ENCODE results near the gene GABRB1. TPM values are rescaled to one million over a fixed set of nuclear protein-coding genes. Genes with fewer than 3 reads are reported as not detected.

GABRB1 gene
- total and polyA plus RNA-seq, 2 donors (not counting 1 experiment from before 2014, with no cell fraction given): 0.05 to 0.17 TPM

- peak in 1 of 2 donors; percentile 53 for DNase-seq (ENCODE audit: low read depth in 2 of 2)
- Histone ChIP-seq H3K36me3 (ENCODE audit: control insufficient read depth, insufficient read depth, low read length) (no peaks in the 10 kb centered on the region), H3K4me1 (ENCODE audit: control insufficient read depth, extremely low read depth, insufficient read depth, low read length) (no peaks in the 10 kb centered on the region), H2AFZ (ENCODE audit: low read length) (no peak overlapping the region), H3K4me2 (ENCODE audit: extremely low read depth, insufficient read depth, low read length) (no peak overlapping the region), H3K4me3 (replicated peaks in 1 of 4; ENCODE audit: control extremely low read depth in 1 of 4, insufficient read depth in 1 of 4, low read depth in 3 of 4, low read length in 4 of 4) (no peak overlapping the region), H3K9me3 (ENCODE audit: control insufficient read depth, insufficient read depth, low read depth, low read length) (no peaks in the 10 kb centered on the region), H3K27ac (ENCODE audit: insufficient read depth, low read length) (no peak overlapping the region), H3K79me2 (ENCODE audit: control insufficient read depth, insufficient read depth, low read length) (no peaks in the 10 kb centered on the region), H4K20me1 (ENCODE audit: control insufficient read depth, extremely low read depth, insufficient read depth, low read length) (no peaks in the 10 kb centered on the region), H3K27me3 (ENCODE audit: control insufficient read depth, insufficient read depth, low read length) (no peaks in the 10 kb centered on the region), H3K9ac (ENCODE audit: insufficient read depth, low read length) (no peak overlapping the region)
- TF ChIP-seq CTCF (conservative IDR thresholded peaks at IDR 0.05 in 1 of 2, IDR thresholded peaks at IDR 0.05 in 1 of 2; ENCODE audit: low read depth in 1 of 2, low read length in 2 of 2) (no peak), EZH2 (IDR thresholded peaks at IDR 0.05; ENCODE audit: low read length, missing control alignments) (no peak)
These were observed 243.5 kb downstream of the GABRB1 start for GRCh38 chr4:47274901-47275300.

GRCh38 chr4:47275595-47275994 is 244.2 kb downstream of the GABRB1 start:
- H3K4me1 ChIP-seq (ENCODE audit: control insufficient read depth, extremely low read depth, insufficient read depth, low read length): no peaks in the 10 kb centered on the region
- H3K9ac ChIP-seq (ENCODE audit: insufficient read depth, low read length): no peak overlapping the region
- H4K20me1 ChIP-seq (ENCODE audit: control insufficient read depth, extremely low read depth, insufficient read depth, low read length): no peaks in the 10 kb centered on the region
- H3K4me3 ChIP-seq (replicated peaks in 1 of 4; ENCODE audit: control extremely low read depth in 1 of 4, insufficient read depth in 1 of 4, low read depth in 3 of 4, low read length in 4 of 4): no peak overlapping the region
- DNase-seq (ENCODE audit: low read depth in 2 of 2): no peak
- H2AFZ ChIP-seq (ENCODE audit: low read length): no peak overlapping the region
- no peaks in the 10 kb centered on the region for H3K36me3 ChIP-seq (ENCODE audit: control insufficient read depth, insufficient read depth, low read length)
- TF ChIP-seq EZH2 (IDR thresholded peaks at IDR 0.05; ENCODE audit: low read length, missing control alignments): no peak
- no peaks in the 10 kb centered on the region for H3K79me2 ChIP-seq (ENCODE audit: control insufficient read depth, insufficient read depth, low read length)
- no peak overlapping the region for H3K4me2 ChIP-seq (ENCODE audit: extremely low read depth, insufficient read depth, low read length)
- no peaks in the 10 kb centered on the region for H3K9me3 ChIP-seq (ENCODE audit: control insufficient read depth, insufficient read depth, low read depth, low read length)
- no peaks in the 10 kb centered on the region for H3K27me3 ChIP-seq (ENCODE audit: control insufficient read depth, insufficient read depth, low read length)
- H3K27ac ChIP-seq (ENCODE audit: insufficient read depth, low read length): no peak overlapping the region

- TF ChIP-seq CTCF (conservative IDR thresholded peaks at IDR 0.05 in 1 of 2, IDR thresholded peaks at IDR 0.05 in 1 of 2; ENCODE audit: low read depth in 1 of 2, low read length in 2 of 2) (no peak), EZH2 (IDR thresholded peaks at IDR 0.05; ENCODE audit: low read length, missing control alignments) (no peak)
- no peaks in the 10 kb centered on the region for H3K27me3 ChIP-seq (ENCODE audit: control insufficient read depth, insufficient read depth, low read length)
- no peak overlapping the region for H3K4me2 ChIP-seq (ENCODE audit: extremely low read depth, insufficient read depth, low read length)
- DNase-seq (ENCODE audit: low read depth in 2 of 2): no peak
- no peaks in the 10 kb centered on the region for H4K20me1 ChIP-seq (ENCODE audit: control insufficient read depth, extremely low read depth, insufficient read depth, low read length)
- H3K9me3 ChIP-seq (ENCODE audit: control insufficient read depth, insufficient read depth, low read depth, low read length): no peaks in the 10 kb centered on the region
- H3K9ac ChIP-seq (ENCODE audit: insufficient read depth, low read length): no peak overlapping the region
- no peaks in the 10 kb centered on the region for H3K36me3 ChIP-seq (ENCODE audit: control insufficient read depth, insufficient read depth, low read length)
- no peaks in the 10 kb centered on the region for H3K4me1 ChIP-seq (ENCODE audit: control insufficient read depth, extremely low read depth, insufficient read depth, low read length)
- no peak overlapping the region for H3K27ac ChIP-seq (ENCODE audit: insufficient read depth, low read length)
- H3K4me3 ChIP-seq (replicated peaks in 1 of 4; ENCODE audit: control extremely low read depth in 1 of 4, insufficient read depth in 1 of 4, low read depth in 3 of 4, low read length in 4 of 4): no peak overlapping the region
- no peaks in the 10 kb centered on the region for H3K79me2 ChIP-seq (ENCODE audit: control insufficient read depth, insufficient read depth, low read length)
- no peak overlapping the region for H2AFZ ChIP-seq (ENCODE audit: low read length)
These were observed 247.3 kb downstream of the GABRB1 start for GRCh38 chr4:47278631-47279030.

Data from fibroblast of lung (primary cell).